NCI-H128 (cell line): ENCODE results near the gene BSPRY.
"Not testable (repeated sequence)": the region's sequence is repeated elsewhere in the genome, so short reads cannot be mapped to it uniquely, and the experiment has no call there.

Source experiments
- DNase-seq: peaks from one replicate; lab custom pipeline; 2025; ENCODE audit not compliant: unreplicated experiment; lab: John Stamatoyannopoulos, UW

Gene BSPRY

GRCh38 chr9:113369855-113370140 is 20.5 kb downstream of the BSPRY start:
- no peak for DNase-seq

- DNase-seq, result peak; percentile 41
Observed at GRCh38 chr9:113370806-113371325, 21.5 kb downstream of the BSPRY start.

GRCh38 chr9:113372059-113372458 is 22.7 kb downstream of the BSPRY start:
- DNase-seq, result no peak

- no peak for DNase-seq
Observed at GRCh38 chr9:113373256-113373655, 23.9 kb downstream of the BSPRY start.

- DNase-seq, result no peak
Observed at GRCh38 chr9:113373676-113374392, 24.5 kb downstream of the BSPRY start.

- no peak for DNase-seq
Observed at GRCh38 chr9:113375057-113376023, 26.0 kb downstream of the BSPRY start.

GRCh38 chr9:113376634-113377567 is 27.6 kb downstream of the BSPRY start, which contains the start of gene HDHD3:
HDHD3 (minus strand) TSS chr9:113376986; CDS start chr9:113374354, 2,632 bp downstream.
- peak; percentile 74 for DNase-seq

GRCh38 chr9:113379094-113379828 is 29.9 kb downstream of the BSPRY start:
- not testable (repeated sequence) for DNase-seq

GRCh38 chr9:113379829-113380210 is 30.5 kb downstream of the BSPRY start:
- not testable (repeated sequence) for DNase-seq

GRCh38 chr9:113380869-113381378 is 31.6 kb downstream of the BSPRY start:
- DNase-seq, result no peak

GRCh38 chr9:113381441-113381840 is 32.1 kb downstream of the BSPRY start:
- DNase-seq, result not testable (repeated sequence)

- DNase-seq, result no peak
Observed at GRCh38 chr9:113381909-113382411, 32.6 kb downstream of the BSPRY start.

- no peak for DNase-seq
Observed at GRCh38 chr9:113386571-113387393, 37.4 kb downstream of the BSPRY start.

GRCh38 chr9:113387560-113388230 is 38.4 kb downstream of the BSPRY start:
- DNase-seq, result no peak

GRCh38 chr9:113388833-113389232 is 39.5 kb downstream of the BSPRY start:
- no peak for DNase-seq

GRCh38 chr9:113389451-113389850 is 40.1 kb downstream of the BSPRY start:
- DNase-seq, result no peak

- no peak for DNase-seq
Observed at GRCh38 chr9:113390192-113390960, 41.0 kb downstream of the BSPRY start.

GRCh38 chr9:113391917-113392316 is 42.6 kb downstream of the BSPRY start:
- DNase-seq, result no peak
